ENCODE measurements around the gene PDE4D. TPM values are rescaled to one million over a fixed set of nuclear protein-coding genes. Genes with fewer than 3 reads are reported as not detected.

The PDE4D gene
- total and polyA plus RNA-seq, 2 experiments from 2014 or later: 4.3 to 9.7 TPM

DNA sequence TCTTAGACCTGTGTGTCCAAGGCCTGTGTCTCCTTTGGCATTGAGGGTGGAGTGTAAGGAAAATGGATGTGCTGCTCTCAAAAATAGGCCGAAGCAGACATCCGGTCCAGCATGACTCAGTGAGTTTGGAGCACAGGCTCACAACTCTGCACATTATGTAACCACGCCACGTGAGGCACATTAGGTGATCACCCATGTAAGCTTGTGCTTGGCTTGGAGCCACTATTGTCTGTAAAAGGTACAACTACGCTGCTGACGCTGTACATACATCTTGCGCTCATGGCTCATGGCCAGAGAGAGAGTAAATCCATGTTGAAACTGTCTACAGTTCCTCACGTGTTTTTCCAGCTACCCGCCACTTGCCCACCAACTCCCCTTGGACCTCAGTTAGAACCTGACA is 177.5 kb downstream of the PDE4D start:
- H4K20me1 ChIP-seq (ENCODE audit: insufficient read depth): no peaks in the 10 kb centered on the region
- H3K36me3 ChIP-seq (ENCODE audit: low read depth): no peaks in the 10 kb centered on the region
- no peak for DNase-seq
- no peak overlapping the region for H3K27ac ChIP-seq
- no peak overlapping the region for H3K4me3 ChIP-seq
- in situ Hi-C loops (cut with MboI): no loop called here
- no peak overlapping the region for H2AFZ ChIP-seq
- H3K79me2 ChIP-seq (ENCODE audit: insufficient read depth): no peaks in the 10 kb centered on the region
- H3F3A ChIP-seq (ENCODE audit: insufficient read depth): no peaks in the 10 kb centered on the region
- no peaks in the 10 kb centered on the region for H3K9me3 ChIP-seq (ENCODE audit: low read depth)
- no peak overlapping the region for H3K4me2 ChIP-seq (ENCODE audit: unreplicated experiment)
- no peaks in the 10 kb centered on the region for H3K9me2 ChIP-seq (ENCODE audit: insufficient read depth)
- no peaks in the 10 kb centered on the region for H3K4me1 ChIP-seq (ENCODE audit: insufficient read depth)
- no peaks in the 10 kb centered on the region for H3K27me3 ChIP-seq (replicated peaks; ENCODE audit: insufficient read depth)
- H3K9ac ChIP-seq: no peak overlapping the region
- WGBS, 2 experiments (ENCODE audit: low coverage in 1 of 2, low lambda C conversion rate in 2 of 2, missing lambda C conversion rate in 2 of 2): 90 to 92% methylated on average over 9 of the region's 9 CpGs
- no peak for TF ChIP-seq EZH2 (IDR thresholded peaks at IDR 0.05; ENCODE audit: insufficient read depth, poor library complexity, severe bottlenecking)
- no peak for TF ChIP-seq EZH2phosphoT487 (IDR thresholded peaks at IDR 0.05; ENCODE audit: insufficient read depth, low read depth)

DNA sequence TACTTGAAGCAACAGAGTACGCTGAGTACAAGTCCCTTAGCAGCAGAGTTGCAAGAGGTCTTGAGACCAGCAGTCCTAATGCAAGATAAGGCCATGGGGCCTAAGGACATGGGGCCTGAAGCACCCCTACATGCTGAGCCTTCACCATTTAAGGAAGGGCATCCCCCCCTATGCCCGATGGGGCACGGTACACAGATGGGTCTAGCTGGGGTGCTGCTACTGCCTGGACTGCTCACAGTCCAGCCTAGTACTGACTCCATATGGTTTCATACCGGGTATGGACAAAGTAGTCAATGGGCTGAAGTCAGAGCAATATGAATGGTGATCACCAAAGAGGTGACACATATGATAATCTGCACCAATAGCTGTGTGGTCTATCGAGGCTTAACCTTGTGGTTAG is 178.3 kb downstream of the PDE4D start:
- no peaks in the 10 kb centered on the region for H3K9me3 ChIP-seq (ENCODE audit: low read depth)
- H2AFZ ChIP-seq: no peak overlapping the region
- TF ChIP-seq EZH2 (IDR thresholded peaks at IDR 0.05; ENCODE audit: insufficient read depth, poor library complexity, severe bottlenecking): no peak
- TF ChIP-seq EZH2phosphoT487 (IDR thresholded peaks at IDR 0.05; ENCODE audit: insufficient read depth, low read depth): no peak
- no peak overlapping the region for H3K27ac ChIP-seq
- no peaks in the 10 kb centered on the region for H4K20me1 ChIP-seq (ENCODE audit: insufficient read depth)
- no peaks in the 10 kb centered on the region for H3F3A ChIP-seq (ENCODE audit: insufficient read depth)
- DNase-seq: no peak
- H3K4me3 ChIP-seq: no peak overlapping the region
- H3K79me2 ChIP-seq (ENCODE audit: insufficient read depth): no peaks in the 10 kb centered on the region
- in situ Hi-C loops (cut with MboI): no loop called here
- peaks cover 3% of the 10 kb centered on the region for H3K4me1 ChIP-seq (ENCODE audit: insufficient read depth)
- no peaks in the 10 kb centered on the region for H3K27me3 ChIP-seq (replicated peaks; ENCODE audit: insufficient read depth)
- H3K9ac ChIP-seq: no peak overlapping the region
- no peaks in the 10 kb centered on the region for H3K9me2 ChIP-seq (ENCODE audit: insufficient read depth)
- no peak overlapping the region for H3K4me2 ChIP-seq (ENCODE audit: unreplicated experiment)
- WGBS, 2 experiments (ENCODE audit: low coverage in 1 of 2, low lambda C conversion rate in 2 of 2, missing lambda C conversion rate in 2 of 2): 79 to 80% methylated on average over 5 of the region's 5 CpGs
- H3K36me3 ChIP-seq (ENCODE audit: low read depth): no peaks in the 10 kb centered on the region

GRCh38 chr5:59713498-59713844 is 180.1 kb downstream of the PDE4D start:
- Histone ChIP-seq H3K27ac (no peak overlapping the region), H3K27me3 (replicated peaks; ENCODE audit: insufficient read depth) (no peaks in the 10 kb centered on the region), H3K9me2 (ENCODE audit: insufficient read depth) (no peaks in the 10 kb centered on the region), H3K79me2 (ENCODE audit: insufficient read depth) (no peaks in the 10 kb centered on the region), H3F3A (ENCODE audit: insufficient read depth) (no peaks in the 10 kb centered on the region), H3K9ac (no peak overlapping the region), H2AFZ (no peak overlapping the region), H3K36me3 (ENCODE audit: low read depth) (no peaks in the 10 kb centered on the region), H4K20me1 (ENCODE audit: insufficient read depth) (no peaks in the 10 kb centered on the region), H3K4me2 (ENCODE audit: unreplicated experiment) (no peak overlapping the region), H3K4me3 (no peak overlapping the region), H3K4me1 (ENCODE audit: insufficient read depth) (peaks cover 6% of the 10 kb centered on the region), H3K9me3 (ENCODE audit: low read depth) (no peaks in the 10 kb centered on the region)
- no peak for TF ChIP-seq EZH2phosphoT487 (IDR thresholded peaks at IDR 0.05; ENCODE audit: insufficient read depth, low read depth)
- TF ChIP-seq EZH2 (IDR thresholded peaks at IDR 0.05; ENCODE audit: insufficient read depth, poor library complexity, severe bottlenecking): no peak
- WGBS, 2 experiments (ENCODE audit: low coverage in 1 of 2, low lambda C conversion rate in 2 of 2, missing lambda C conversion rate in 2 of 2): 83 to 86% methylated on average over 6 of the region's 6 CpGs
- in situ Hi-C loops (cut with MboI): no loop called here
- DNase-seq: no peak

DNA sequence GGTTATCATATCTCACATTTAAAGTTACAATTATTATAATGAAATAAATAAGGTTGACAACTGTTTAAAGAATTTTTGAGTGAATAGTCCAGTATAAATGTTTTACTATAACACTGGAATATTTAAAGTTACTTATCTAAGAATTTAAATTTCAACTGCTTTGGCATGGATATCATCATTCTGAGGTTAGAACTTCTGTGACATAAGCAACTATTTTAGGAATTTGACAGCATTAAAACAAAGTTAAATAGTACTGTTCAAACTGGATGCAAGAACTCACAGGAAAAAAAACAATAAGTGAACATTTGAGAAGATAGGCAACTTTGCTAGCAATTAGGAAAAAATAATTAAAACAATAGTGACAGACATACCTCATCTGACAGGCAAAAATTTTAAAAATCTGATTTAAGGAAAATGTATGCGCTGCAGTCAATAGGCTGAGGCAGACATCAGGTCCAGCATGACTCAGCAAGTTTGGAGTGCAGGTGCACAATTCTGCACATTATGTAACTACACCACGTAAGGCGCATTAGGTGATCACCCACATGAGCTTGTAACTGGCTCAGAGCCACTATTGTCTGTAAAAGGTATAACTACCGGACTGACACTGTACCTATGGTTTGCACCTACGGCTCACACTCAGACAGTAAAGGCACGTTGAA is 180.6 kb downstream of the PDE4D start:
- H3K27ac ChIP-seq: no peak overlapping the region
- DNase-seq: no peak
- H3K36me3 ChIP-seq (ENCODE audit: low read depth): no peaks in the 10 kb centered on the region
- WGBS, 2 experiments (ENCODE audit: low coverage in 1 of 2, low lambda C conversion rate in 2 of 2, missing lambda C conversion rate in 2 of 2): 92 to 94% methylated on average over 6 of the region's 6 CpGs
- no peaks in the 10 kb centered on the region for H3K79me2 ChIP-seq (ENCODE audit: insufficient read depth)
- no peak overlapping the region for H2AFZ ChIP-seq
- no peaks in the 10 kb centered on the region for H3F3A ChIP-seq (ENCODE audit: insufficient read depth)
- H3K9ac ChIP-seq: no peak overlapping the region
- no peak for TF ChIP-seq EZH2phosphoT487 (IDR thresholded peaks at IDR 0.05; ENCODE audit: insufficient read depth, low read depth)
- H3K9me2 ChIP-seq (ENCODE audit: insufficient read depth): no peaks in the 10 kb centered on the region
- H3K4me3 ChIP-seq: no peak overlapping the region
- H3K4me1 ChIP-seq (ENCODE audit: insufficient read depth): peaks cover 6% of the 10 kb centered on the region
- H3K4me2 ChIP-seq (ENCODE audit: unreplicated experiment): no peak overlapping the region
- no peaks in the 10 kb centered on the region for H3K9me3 ChIP-seq (ENCODE audit: low read depth)
- no peaks in the 10 kb centered on the region for H3K27me3 ChIP-seq (replicated peaks; ENCODE audit: insufficient read depth)
- no peaks in the 10 kb centered on the region for H4K20me1 ChIP-seq (ENCODE audit: insufficient read depth)
- in situ Hi-C loops (cut with MboI): no loop called here

DNA sequence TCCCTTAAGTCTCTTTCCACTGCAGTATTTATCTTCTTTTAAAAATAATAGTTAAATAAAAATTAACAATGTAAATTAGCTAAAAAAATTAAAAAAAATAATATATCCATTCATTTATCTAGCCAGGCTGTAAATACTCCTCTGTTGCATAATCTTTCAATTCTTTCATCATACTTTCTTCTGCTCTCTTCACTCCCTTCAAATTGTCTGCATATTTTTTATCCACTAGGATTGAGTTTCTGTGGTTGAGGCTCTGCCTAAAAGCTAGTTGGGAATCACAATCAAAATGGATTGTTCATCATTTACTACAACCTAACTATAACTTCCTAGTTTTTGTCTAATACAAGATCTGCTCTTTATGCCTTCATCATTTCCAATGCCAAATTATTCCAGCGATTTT is 182.2 kb downstream of the PDE4D start:
- Histone ChIP-seq H3K4me2 (ENCODE audit: unreplicated experiment) (no peak overlapping the region), H3K27ac (no peak overlapping the region), H3K36me3 (ENCODE audit: low read depth) (no peaks in the 10 kb centered on the region), H4K20me1 (ENCODE audit: insufficient read depth) (no peaks in the 10 kb centered on the region), H3K27me3 (replicated peaks; ENCODE audit: insufficient read depth) (no peaks in the 10 kb centered on the region), H3K9me2 (ENCODE audit: insufficient read depth) (no peaks in the 10 kb centered on the region), H2AFZ (no peak overlapping the region), H3K9ac (no peak overlapping the region), H3K9me3 (ENCODE audit: low read depth) (no peaks in the 10 kb centered on the region), H3F3A (ENCODE audit: insufficient read depth) (no peaks in the 10 kb centered on the region), H3K4me1 (ENCODE audit: insufficient read depth) (peaks cover 6% of the 10 kb centered on the region), H3K4me3 (no peak overlapping the region), H3K79me2 (ENCODE audit: insufficient read depth) (no peaks in the 10 kb centered on the region)
- in situ Hi-C loops (cut with MboI): no loop called here
- 0 to 3% methylated on average over 1 of the region's 1 CpG for WGBS, 2 experiments (ENCODE audit: low coverage in 1 of 2, low lambda C conversion rate in 2 of 2, missing lambda C conversion rate in 2 of 2)
- TF ChIP-seq EZH2 (IDR thresholded peaks at IDR 0.05; ENCODE audit: insufficient read depth, poor library complexity, severe bottlenecking) (no peak), EZH2phosphoT487 (IDR thresholded peaks at IDR 0.05; ENCODE audit: insufficient read depth, low read depth) (no peak)
- DNase-seq: peak; percentile 10

Data from GM23248 (cell line).